ENCODE data around the gene AP5B1.

Gene AP5B1

DNA sequence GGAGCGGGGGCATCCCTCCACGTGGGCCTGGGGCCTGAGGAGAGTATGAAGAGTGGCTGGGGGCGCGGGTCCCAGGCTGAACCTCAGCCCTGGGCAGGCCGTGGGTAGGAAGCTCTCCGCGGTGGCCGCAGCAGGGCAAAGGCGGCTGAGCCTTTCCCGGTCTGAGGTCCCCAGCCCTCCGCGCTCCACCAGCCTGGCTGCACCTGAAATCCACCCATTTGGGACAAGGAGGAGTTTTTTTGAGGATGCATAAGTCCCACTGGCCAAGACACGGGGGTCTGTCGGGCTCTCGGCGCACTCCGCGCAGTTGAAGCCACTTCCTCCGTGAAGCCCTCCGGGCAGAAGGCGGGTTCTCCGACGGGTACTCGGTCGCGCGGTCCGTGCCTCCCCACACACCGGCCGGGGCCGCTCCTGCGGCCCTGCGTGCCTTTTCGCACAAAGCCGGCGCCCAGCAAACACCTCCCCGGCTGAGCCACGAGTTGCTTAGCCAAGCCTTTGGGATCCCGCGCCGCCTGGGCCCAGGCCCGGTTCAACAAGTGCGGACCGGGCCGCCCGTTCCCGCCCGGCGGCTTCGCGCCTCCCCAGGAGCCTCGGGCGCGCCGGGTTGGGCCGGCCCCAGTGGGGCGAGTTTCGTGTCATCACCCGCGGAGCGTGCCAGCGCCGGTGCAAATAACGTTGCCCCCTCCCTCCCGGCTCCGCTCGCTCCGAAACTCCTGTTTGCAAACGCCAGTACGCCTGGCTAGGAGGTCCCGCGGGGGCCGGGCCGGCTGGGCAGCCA lies 5.4 kb upstream of the AP5B1 start:
- H3K27ac ChIP-seq = peak overlapping the region; percentile 12
- no peak for DNase-seq (ENCODE audit: low read depth, low spot score)

DNA sequence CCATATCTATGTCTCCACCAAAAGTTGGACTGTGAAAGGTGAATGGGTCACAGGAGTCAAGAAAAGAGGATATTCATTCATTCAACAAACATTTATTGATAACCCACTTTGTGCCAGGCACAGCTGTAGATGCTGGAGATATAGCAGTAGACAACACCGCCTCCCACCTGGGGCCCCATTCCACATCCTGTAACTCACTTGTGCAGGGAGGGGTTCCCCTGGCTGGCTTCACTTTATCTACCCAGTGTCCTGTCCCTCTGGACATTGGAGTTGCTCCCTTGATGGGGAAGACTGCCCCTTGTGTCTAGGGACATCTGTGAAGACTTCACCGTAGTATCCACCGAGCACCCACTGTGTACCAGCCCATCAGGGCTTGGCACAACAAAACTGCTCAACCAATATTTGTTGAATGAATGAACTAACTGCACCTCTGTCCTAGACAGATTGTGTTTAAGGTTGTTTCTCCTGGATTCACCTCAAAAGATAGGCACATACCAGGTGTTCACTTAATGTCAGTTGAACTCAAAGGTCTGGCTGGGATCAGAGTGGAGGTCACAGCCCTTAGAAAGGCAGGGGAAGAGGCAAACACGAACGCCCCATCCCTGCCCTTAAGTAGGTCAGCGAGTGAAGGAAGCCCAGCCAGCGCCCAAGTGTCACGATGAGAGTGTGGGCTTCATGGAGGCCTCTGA lies 4.7 kb upstream of the AP5B1 start:
- no peak overlapping the region for H3K27ac ChIP-seq
- no peak for DNase-seq (ENCODE audit: low read depth, low spot score)

DNA sequence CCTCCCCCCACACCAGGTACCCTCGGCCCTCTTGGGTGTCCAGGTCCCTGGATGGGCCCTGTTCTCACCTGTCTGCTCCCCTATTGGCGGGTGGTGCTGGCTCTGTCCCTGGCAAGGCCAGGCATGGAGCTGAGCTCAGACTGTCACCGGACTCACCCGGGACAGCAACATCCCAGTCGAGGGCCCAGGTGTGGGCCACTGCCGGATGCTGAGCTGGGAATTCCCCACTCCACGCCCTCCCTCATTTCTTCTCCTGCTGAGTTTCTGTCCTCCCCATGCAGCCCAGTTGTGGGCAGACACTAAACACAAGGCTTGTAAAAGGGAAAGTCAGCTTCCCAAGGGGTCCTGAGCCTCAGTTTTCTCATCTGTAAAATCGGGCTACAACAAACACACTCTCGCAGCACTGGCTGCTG lies 2.0 kb upstream of the AP5B1 start:
- H3K27ac ChIP-seq = no peak overlapping the region
- DNase-seq (ENCODE audit: low read depth, low spot score) = no peak

DNA sequence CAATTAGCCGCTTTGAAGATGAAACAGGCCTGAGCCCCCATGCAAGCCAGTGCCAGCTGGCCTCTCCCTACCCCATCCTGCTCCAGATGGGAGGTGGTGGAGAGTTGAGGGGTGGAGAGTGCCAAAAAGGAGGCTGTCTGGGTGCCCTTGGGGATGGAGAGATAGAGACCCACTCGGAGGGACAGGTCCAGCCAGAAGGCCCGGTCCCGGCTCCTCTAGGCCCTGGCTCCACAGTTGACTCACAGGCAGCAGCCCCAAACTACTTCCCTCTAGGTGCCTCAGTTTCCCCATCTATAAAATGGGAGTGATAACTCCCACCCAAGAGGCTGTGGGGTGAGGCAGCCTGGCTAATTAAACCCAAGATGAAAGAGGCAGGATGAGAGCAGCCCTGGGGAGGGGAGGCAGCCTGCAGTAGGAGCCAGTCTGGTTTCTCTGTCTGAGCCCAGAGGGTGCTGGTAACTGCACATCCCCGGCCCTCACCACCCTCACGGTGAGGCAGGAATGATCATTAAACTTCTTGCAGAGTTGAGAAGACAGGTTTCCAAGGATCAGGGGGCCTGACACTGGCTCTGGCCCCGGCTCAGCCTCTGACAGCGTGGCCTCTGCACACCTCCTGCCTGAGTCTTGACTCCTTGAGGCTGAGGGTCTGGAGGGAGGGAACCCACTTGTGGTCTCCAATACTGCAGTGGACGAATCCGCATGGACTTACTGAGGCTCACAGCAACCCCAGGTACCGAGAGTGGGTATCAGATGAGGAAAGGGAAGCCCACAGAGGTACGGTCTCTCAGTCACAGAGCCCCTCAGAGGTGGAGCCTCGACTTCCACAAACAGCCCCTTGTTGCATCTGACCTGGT lies 1.4 kb upstream of the AP5B1 start:
- H3K27ac ChIP-seq = peak overlapping the region; percentile 90
- no peak for DNase-seq (ENCODE audit: low read depth, low spot score)

DNA sequence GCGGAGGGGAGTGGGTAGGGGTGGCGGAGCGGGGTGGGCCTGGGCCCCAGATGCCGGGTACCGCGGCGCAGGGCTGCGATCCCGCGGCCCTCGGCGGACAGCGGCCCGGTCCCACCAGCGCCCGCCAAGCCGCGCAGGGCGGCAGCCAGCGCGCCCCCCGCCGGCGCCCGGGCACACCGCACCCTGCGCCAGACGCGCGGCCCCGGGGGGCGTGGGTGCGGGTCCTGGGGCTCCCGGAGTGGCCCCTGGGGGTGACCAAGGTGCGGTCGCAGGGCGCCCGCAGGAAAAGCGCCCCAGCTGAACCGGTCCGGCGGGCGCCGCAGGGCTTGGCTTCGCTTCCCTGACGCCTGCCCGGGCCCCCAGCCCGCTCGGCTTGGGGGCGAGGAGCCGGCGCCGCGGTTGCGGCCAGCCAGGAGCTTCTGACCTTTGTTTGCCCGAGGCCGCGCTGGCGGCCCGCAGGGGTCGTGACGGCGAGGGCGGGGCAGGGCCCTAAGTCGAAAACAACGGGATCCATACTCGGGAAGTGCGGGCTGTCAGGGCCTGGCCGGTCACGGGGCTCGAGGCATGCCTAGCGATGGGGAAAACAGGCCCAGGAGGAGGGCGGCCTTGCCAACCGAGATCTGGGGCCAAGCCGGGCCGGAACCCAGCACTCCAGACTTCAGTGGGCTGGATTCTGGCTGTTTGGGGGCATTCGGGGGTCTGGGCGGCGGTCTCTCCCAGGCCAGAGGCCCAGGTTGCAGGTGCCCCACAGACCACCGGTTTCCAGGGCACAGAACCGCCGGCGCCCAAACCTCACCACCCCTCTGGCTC lies 581 bp upstream of the AP5B1 start:
- no peak for DNase-seq (ENCODE audit: low read depth, low spot score)

DNA sequence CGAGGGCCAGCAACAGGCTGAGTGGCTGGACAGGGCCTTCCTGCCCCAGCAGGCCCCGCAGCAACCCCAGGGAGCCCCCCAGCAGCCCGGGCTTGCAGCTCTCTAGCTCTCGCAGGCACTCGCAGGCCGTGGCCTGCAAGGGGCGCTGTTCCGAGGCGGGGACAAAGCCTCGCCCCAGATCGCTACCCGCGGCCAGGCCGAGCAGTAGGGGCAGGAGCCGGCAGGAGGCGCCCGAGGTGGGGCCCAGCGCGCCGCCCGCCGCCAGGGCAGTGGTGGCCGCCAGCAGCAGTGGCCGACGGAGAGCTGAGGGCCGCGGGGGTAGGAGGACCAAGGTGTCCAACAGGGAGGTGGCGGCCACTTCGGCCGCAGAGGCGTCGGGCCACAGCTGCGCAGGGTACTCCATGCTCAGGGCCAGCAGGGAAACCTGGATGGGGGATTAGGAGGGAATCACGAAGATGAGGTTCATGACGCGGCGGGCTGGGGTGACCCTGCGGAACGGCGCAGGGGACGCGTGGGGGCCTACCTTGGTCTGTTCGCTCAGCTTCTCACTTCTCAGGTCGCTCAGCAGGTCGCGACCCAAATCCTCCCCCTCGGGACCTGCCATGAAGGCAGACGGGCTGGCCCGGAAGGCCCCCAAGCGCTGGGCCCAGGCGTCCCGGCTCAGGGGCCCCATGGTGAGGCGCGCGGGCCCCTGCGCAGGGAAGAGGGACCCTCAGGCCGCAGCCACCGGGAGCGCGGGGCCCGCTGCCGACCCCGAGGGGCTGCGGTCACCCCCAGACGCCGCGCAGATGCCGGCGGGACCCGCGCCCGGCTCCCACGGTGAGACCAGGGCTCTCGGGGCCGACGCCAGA lies 632 bp downstream of the AP5B1 start:
- H3K27ac ChIP-seq = peak overlapping the region; percentile 90
- DNase-seq (ENCODE audit: low read depth, low spot score) = no peak

More for the DNA sequence above, 581 bp upstream of the AP5B1 start:
- H3K27ac ChIP-seq = peak overlapping the region; percentile 90

DNA sequence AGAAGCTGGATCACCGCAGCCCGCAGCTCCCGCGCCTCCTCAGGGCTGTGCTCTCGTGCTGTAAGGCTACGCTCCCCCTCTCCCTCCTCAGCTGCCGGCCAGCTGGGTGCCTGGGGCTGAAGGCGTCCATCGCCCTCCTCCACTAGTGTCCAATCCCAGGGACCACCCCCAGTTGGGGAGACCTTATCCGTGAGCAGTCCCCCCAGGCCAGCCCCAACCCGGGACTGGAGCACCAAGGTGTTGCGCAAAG lies 1.2 kb downstream of the AP5B1 start:
- no peak for DNase-seq (ENCODE audit: low read depth, low spot score)
- peak overlapping the region; percentile 90 for H3K27ac ChIP-seq

DNA sequence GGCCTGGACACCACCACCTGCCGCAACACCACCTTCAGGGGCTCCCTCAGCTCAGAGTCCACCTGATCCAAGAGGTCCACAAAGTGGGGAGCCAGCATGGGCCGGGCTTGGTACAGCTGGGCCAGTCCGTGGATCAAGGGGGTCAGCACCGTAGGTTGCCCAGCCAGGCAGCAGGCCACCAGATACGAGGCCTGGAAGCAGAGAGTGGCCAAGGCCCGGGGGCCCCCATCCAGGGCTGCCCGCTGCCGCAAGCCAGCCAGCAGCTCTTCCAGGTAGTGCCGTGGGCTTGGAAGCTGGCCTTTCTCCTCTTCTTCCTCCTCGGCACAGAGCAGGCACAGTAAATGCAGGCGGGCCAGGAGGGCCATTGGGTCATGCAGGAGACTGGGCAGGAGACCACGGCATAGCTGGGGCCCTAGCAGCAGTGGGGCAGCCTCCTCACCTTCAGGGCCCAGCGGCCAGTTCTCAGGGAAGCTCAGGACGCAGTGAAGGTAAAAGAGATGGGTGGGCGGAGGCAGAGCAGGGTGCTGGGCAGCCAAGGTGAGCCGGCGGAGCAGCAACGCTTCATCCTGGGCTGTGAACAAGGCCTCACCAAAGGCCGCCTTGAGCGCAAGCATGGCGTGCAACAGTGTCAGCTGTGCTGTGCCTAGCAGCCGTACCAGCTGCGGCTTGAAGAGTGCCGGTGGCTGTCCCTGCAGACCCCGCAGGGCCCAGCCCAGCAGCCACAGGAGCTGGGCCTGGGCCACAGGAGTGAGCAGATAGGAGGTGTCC lies 1.7 kb downstream of the AP5B1 start:
- H3K27ac ChIP-seq = peak overlapping the region; percentile 90
- no peak for DNase-seq (ENCODE audit: low read depth, low spot score)

DNA sequence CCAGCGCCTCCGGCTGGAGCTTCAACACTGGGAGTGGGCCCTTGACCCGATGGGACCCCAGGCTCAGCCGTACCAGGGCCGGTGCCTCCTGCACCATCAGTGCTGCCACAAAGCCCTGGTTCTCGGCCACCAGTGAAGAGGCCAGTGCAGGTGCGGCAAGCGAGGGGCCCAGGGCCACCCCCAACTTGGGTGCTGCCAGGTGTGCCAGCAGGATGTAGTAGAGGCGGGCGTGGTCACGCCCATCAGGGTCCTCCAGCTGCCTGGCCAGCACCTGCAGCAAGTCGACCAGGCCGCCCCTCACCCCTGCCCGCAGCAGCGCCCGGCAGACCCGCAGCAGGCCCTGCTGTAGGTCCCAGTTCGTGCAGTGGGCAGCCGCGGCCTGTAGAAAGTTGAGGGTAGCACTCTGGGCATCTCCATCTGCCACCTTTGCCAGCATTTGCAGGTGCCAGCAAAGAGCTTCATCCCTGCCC lies 2.3 kb downstream of the AP5B1 start:
- H3K27ac ChIP-seq = no peak overlapping the region

DNA sequence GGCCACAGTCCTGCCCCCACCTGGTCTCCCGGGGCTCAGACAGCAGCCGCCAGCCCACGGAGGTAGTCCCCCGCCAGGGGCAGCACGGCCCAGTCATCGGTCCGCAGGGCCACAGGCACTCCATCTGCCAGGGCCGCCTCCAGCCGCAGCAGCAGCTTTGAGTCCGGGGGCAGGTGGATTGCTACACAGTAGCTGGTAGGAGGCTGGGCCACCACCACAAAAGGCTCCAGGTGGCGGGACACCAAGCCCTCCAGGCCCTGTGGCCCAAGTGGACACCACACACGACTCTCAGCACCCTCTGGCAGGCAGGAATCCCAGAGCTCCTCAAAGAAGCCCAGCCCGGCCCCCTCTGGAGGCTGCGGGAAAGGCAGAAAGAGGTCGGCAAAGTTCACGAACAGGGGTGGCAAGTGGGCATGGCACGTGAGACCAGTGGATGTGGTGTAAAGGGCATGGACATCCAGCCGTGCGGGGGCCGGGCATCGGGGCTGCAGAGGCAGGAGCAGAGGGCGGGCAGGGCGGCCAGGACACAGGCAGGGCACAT lies 2.9 kb downstream of the AP5B1 start:
- DNase-seq (ENCODE audit: low read depth, low spot score) = no peak
- H3K27ac ChIP-seq = no peak overlapping the region

More for the DNA sequence above, 2.3 kb downstream of the AP5B1 start:
- DNase-seq (ENCODE audit: low read depth, low spot score) = no peak

DNA sequence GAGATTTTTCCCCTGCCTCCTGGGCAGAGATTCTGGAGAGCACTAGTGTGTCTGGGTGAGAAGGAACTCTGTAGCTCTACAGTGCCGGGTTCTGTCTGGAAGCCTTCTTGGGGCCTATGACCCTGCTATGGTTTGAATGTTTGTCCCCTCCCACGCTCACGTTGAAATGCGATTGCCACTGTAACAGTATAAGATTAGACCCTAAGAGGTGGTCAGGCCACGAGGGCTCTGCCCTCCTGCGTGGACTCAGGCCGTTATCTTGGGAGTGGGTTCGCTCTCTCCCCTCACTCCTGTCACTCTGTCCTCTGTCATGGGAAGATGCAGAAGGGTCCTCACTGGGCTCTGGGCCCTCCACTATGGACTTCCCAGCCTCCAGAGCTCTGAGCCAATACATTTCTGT lies 3.5 kb downstream of the AP5B1 start:
- no peak for DNase-seq (ENCODE audit: low read depth, low spot score)
- peak overlapping the region; percentile 17 for H3K27ac ChIP-seq

DNA sequence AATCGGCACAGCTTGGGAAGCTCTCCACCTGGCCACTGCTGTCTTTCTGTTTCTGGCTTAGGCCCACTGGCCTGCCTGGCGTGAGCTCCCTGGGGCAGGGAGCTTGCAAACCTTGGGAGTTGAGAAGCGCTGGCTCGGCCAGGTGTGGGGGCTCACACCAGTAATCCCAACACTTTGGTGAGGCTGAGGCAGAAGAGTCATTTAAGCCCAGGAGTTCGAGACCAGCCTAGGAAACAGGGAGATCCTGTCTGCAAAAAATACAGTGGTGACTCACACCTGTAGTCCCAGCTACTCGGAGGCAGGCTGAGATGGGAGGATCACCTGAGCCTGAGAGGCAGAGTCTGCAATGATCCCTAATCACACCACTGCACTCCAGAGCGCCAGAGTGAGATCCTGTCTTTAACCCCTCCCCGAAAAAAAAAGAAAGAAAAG lies 4.0 kb downstream of the AP5B1 start:
- H3K27ac ChIP-seq = peak overlapping the region; percentile 17
- no peak for DNase-seq (ENCODE audit: low read depth, low spot score)

DNA sequence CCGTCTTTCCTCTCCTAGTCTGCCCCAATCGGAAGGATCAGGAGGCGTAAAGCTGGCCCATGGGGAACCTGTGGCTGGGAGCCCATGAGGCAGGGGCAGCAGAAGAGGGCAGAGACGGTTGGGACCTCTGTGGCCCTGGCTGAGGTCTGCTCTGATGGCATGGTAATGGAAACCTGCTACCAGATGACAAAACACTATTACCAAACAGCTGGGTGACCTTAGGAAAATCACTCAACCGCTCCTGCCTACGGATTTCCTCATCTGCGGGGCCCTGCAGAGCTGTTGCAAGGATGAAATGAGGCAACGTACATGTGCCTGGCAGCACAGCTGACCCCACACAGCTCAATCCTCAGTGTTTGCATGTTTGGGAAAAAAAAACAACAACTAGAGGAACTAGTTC lies 4.6 kb downstream of the AP5B1 start:
- no peak for DNase-seq (ENCODE audit: low read depth, low spot score)
- no peak overlapping the region for H3K27ac ChIP-seq

DNA sequence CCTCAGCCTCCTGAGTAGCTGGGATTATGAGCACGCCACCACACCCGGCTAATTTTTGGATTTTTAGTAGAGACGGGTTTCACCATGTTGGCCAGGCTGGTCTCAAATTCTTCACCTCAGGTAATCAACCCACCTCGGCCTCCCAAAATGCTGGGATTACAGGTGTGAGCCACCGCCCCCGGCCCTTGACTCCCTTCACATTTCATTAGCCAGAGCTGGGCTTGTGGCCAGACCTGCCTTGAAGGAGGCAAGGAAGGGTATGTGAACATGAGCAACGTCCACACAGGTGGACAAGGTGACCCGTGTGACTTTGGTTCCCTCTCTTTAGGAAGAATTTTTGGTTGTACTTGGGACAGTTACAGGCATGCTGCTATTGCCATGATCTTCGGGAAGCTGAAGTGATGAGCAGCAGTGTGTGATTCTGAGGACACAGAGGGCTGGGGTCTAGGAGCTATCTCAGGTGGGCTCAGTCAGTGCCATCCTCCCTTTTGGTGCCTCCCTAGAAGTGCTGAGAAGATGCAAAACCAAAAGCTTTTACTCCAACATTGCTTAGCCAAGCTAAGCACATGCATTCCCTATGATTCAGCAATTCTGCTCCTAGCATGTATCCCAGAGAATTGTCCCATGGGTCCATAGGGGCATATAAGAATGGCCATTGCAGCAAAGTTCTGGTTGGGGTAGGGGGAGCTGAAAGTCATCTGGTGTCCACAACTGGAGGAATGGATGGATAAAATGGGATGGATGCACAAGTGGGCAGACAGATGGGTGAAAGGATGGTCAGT lies 6.1 kb downstream of the AP5B1 start:
- DNase-seq (ENCODE audit: low read depth, low spot score) = no peak
- H3K27ac ChIP-seq = no peak overlapping the region

DNA sequence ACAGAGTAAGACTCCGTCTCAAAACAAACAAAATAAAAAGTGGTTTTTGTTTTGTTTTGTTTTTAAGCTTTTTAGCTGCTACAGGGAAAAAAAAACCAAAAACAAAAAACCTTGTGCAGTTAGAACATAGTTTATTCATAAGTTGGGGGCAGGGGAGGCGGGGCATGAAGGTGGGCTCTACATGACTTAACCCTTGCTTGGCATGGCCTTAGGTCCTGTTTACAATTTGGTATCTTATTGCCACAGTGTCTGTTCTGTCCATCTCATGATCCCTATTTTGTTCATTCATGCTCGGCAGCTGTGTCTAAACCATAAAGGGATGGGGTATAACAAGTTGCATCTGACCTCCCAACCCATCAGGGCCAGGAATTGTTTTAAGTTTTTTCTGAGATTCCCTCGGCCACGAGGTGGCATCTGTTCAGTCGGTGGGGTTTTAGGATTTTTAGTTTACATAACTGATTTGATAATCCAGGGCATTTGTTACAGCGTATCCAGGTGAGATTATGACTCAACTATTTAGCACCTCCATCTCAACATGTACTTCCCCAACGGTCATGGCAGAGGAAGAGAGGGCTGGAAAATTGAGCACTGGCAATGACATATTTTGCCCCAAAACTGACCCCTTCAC lies 6.9 kb downstream of the AP5B1 start:
- no peak for DNase-seq (ENCODE audit: low read depth, low spot score)
- no peak overlapping the region for H3K27ac ChIP-seq

DNA sequence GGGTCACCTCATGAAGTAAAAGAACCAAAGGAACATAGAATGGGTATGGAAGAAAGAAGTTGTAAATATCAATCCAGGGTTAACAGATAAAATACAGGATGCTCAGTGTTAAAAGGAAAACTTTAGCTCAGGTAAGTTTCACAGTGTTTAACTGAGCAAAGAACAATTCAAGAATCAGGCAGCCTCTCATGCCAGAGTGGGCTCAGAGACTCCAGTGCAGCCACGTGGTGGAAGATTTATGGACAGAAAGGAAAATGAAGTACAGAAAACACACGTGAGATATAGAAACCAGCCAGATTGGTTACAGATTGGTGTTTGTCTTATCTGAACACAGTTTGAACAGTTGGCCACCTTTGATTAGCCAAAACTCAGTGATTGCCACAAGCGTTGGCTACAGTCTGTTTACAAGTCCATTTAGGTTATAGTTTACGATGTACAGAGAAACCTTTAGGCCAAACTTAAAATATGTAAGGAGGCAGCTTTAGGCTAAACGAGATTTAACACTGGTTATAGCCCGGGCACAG lies 9.1 kb downstream of the AP5B1 start:
- no peak for DNase-seq (ENCODE audit: low read depth, low spot score)
- no peak overlapping the region for H3K27ac ChIP-seq

All from epithelial cell of prostate (primary cell).